ENCODE measurements around the gene ISY1.

Gene ISY1

DNA sequence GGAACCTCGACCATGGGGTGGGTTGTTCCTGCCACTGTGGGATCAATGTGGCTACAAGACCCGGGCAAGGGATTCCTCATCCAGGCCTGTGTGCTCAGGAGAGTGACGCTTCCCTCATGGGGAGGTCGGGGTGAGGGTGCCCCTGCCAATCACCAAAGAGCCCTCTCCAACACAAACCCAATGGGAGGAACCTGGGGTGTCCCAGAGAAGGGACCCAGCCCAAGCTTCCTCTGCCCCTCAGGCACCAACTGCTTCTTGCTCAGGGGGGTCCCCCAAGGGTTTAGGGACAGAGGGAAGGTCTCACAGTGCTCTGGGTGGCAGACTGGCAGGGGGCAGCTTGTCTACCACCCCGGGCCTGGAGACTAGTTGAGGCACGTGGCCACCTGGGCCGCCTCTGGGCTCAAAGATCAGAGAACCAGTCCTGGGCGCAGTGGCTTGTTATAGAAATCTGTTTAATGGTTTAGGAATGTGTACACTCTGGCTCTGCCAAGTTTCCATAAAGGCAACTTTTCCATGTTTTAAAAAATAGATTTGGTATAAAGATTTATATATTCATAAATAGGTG is 73.6 kb downstream of the ISY1 start:
- no peak for DNase-seq (ENCODE audit: low spot score)

DNA sequence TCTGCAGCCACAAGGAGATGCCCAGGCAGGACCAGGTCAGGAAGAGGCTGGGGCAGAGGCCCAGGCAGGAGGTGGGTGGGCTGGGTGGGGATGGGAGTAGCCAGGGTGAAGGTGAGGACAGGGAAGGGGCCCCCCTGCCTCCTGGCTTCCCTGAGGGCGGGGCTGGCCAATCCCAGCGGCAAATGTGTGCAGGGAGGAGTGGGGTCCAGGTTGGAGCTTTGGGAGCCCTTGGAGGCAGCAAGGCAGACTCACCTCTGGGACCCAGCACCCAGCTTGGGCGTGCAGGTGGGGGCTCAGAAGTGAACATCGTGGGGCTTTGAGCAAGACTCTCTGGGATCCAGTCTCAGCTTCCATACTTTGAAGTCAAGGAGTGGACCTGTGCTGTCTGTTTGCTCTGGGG is 75.0 kb downstream of the ISY1 start:
- DNase-seq (ENCODE audit: low spot score) = no peak

DNA sequence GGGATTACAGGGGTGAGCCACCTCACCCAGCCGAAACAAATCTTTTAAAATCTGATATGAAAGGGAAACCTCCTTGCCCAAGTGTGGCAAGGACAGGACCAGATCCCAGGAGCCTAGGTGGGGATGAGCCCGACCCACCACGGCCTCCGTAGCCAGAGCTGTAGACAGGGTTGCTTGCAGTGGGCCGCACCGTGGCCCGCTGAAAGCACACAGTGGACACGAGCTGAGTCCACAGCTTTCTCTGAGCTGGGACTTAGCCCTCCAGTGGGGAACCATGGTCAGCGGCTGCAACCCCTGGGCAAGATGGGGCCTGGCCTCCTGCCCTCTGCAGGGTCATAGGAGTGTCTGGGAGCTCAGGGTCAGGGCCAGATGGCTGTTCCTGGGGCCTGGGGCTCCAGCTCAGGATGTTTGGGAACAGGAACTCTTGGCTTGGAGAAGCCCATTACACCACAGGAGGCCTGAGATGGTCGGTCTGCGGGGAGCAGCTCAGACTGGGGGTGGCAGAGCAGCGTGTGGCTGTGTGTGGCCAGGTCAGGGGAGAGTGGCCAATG is 75.6 kb downstream of the ISY1 start:
- no peak for DNase-seq (ENCODE audit: low spot score)

DNA sequence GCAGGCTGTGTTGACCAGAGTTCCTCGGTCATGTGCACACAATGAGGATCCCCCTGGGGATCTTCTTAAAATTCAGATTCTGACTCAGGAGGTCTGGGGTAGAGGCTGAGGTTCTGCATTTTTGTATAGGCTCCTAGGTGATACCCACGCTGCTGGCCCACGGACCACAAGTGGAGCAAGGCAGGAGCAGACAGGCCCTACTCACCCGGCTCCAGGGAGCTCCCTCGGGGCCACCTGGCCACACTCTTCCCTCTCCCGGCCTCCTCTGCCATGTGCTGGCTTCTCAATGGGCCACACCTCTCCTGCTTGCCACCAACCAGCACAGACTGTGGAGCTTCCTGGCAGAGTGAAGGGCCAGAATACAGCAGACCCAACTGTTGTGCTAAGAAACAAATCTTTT is 76.4 kb downstream of the ISY1 start:
- DNase-seq (ENCODE audit: low spot score) = no peak

DNA sequence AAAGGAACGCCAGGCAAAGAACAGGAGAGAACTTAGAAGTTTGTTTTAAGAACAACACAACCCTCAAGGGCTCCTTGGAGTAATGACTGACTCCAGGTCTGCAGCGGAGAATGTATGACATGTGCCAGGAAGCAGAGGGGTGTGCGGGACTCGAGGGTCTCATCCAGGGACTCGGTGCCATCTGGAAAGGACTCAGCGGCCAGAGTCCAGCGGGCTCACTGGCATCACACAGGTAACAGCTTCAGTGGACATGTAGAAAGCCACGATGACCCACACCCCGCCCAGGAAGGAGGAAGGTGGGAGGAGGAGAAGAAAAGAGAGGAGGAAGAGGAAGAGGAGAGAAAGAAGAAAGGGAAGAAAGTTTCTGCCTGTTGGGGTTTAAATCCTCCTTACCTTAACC is 78.8 kb downstream of the ISY1 start:
- no peak for DNase-seq (ENCODE audit: low spot score)

DNA sequence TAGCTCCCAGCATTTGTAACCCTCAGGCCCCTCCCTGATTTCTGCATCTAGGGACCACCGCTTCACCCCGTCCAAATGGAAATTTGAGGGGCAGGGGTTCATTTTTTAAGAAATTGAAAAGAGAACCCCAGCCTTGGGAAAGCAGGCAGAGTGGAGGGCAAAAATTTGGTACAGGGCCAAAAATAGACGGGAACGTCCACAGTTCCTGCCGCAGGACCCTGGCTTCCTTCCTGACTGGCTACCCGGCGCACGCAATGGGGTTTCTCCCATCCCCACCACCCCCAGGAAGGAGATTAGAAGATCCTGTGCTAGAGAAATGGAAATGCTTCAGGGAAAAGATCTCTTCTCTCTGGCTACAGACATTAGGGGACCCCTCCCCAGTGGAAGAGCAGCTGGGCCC is 79.4 kb downstream of the ISY1 start:
- DNase-seq (ENCODE audit: low spot score) = no peak

DNA sequence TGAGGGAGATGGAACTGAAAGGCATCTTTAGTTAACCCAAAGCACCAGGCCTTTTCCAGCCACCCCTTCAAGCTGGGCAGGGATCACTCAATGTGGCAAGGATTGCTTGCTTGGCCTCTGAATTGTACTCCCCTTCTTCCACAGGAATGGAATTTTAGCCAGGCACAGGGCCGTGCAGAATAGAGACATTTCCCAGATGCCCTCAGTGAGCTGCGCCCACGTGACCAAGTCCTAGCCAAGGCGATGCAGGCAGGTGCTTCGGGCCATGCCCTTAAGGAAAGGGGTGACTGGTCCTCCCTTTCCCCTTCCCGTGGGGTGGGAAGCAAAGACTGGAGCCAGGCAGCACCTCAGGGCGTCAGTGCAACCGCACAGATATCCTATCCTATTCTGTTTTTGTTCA is 82.4 kb downstream of the ISY1 start:
- DNase-seq (ENCODE audit: low spot score) = no peak

All from cerebellar cortex (tissue), 1 donor.